Parathyroid adenoma (tissue), 2 donors: ENCODE measurements around the gene POU2F1.

Source experiments
- H2AFZ ChIP-seq: fragments of 300-600 bp; sonication (generic); one replicate; pipeline ENCODE4 v1.7.0; 2017; ENCODE audit warnings: antibody characterized with exemption, mild to moderate bottlenecking
- H3K27ac ChIP-seq: fragments of 300-600 bp; sonication (generic); one replicate; pipeline ENCODE4 v1.7.0; 2017
- H3K27me3 ChIP-seq: fragments of 300-600 bp; sonication (generic); one replicate; pipeline ENCODE4 v1.7.0; 2017; ENCODE audit warnings: low read length; ENCODE audit not compliant: control insufficient read depth, insufficient read depth
- H3K36me3 ChIP-seq: fragments of 300-600 bp; sonication (generic); one replicate; pipeline ENCODE4 v1.7.0; 2017; ENCODE audit warnings: low read length; ENCODE audit not compliant: control insufficient read depth, insufficient read depth
- H3K4me1 ChIP-seq: fragments of 300-600 bp; sonication (generic); one replicate; pipeline ENCODE4 v1.7.0; 2017; ENCODE audit warnings: control low read depth
- H3K4me2 ChIP-seq: fragments of 300-600 bp; sonication (generic); one replicate; pipeline ENCODE4 v1.7.0; 2017; ENCODE audit warnings: low read length
- H3K4me3 ChIP-seq: fragments of 300-600 bp; sonication (generic); one replicate; pipeline ENCODE4 v1.7.0; 2017; ENCODE audit warnings: low read depth, low read length
- H3K79me2 ChIP-seq: fragments of 300-600 bp; sonication (generic); one replicate; pipeline ENCODE4 v1.7.0; 2017; ENCODE audit warnings: control low read depth
- H3K9ac ChIP-seq: fragments of 300-600 bp; sonication (generic); one replicate; pipeline ENCODE4 v1.7.0; 2017; ENCODE audit warnings: mild to moderate bottlenecking
- H3K9me3 ChIP-seq: fragments of 300-600 bp; sonication (generic); one replicate; pipeline ENCODE4 v1.7.0; 2017; ENCODE audit warnings: low read length; ENCODE audit not compliant: control insufficient read depth
- TF ChIP-seq, protein P1 (sequence below): fragments of 300-600 bp; sonication (generic); IDR thresholded peaks from one replicate; pipeline ENCODE4 v1.7.0; 2017; ENCODE audit warnings: antibody characterized with exemption, mild to moderate bottlenecking
- donor health status: primary hyperparathyroidism.

POU2F1 gene

DNA sequence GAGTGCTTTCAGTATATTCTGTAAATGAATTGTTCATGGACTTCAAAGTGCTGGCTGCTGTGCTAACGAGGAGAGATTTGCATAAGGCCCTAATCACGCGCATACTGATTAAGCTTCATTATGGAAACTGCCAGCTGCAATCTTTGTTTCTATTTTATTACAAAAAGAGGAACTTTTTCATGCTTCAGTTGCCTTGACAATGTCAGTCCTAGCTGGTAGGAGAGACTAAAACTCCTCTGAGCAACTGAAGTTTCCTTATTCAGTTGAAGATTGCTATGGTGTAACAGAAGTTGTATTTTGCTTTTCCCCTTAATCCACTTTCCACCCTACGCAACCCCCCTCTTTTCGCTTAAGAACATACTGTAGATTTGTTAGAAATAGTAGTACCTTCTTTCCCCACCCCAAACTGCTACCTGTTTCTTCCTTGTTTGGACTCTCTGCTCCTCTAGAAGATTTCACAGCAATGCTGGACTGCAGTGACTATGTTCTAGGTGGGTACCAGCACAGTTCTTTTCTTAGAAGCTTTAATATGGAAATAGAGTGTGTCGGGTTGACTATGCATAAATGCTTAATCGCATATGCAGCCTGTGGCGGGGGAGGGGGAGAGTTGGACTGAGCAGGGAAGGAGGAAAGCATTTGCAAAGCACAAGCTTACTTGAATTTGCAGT is 108.3 kb downstream of the POU2F1 start:
- H3K4me3 ChIP-seq: no peak overlapping the region
- no peaks in the 10 kb centered on the region for H3K4me1 ChIP-seq
- TF ChIP-seq, protein P1, sequence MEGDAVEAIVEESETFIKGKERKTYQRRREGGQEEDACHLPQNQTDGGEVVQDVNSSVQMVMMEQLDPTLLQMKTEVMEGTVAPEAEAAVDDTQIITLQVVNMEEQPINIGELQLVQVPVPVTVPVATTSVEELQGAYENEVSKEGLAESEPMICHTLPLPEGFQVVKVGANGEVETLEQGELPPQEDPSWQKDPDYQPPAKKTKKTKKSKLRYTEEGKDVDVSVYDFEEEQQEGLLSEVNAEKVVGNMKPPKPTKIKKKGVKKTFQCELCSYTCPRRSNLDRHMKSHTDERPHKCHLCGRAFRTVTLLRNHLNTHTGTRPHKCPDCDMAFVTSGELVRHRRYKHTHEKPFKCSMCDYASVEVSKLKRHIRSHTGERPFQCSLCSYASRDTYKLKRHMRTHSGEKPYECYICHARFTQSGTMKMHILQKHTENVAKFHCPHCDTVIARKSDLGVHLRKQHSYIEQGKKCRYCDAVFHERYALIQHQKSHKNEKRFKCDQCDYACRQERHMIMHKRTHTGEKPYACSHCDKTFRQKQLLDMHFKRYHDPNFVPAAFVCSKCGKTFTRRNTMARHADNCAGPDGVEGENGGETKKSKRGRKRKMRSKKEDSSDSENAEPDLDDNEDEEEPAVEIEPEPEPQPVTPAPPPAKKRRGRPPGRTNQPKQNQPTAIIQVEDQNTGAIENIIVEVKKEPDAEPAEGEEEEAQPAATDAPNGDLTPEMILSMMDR: no peak
- H3K27ac ChIP-seq: no peak overlapping the region
- no peaks in the 10 kb centered on the region for H3K27me3 ChIP-seq
- H3K79me2 ChIP-seq: peaks cover 6% of the 10 kb centered on the region
- no peak overlapping the region for H3K9ac ChIP-seq
- no peaks in the 10 kb centered on the region for H3K9me3 ChIP-seq
- H3K4me2 ChIP-seq: no peak overlapping the region
- H2AFZ ChIP-seq: no peak overlapping the region
- H3K36me3 ChIP-seq: no peaks in the 10 kb centered on the region

DNA sequence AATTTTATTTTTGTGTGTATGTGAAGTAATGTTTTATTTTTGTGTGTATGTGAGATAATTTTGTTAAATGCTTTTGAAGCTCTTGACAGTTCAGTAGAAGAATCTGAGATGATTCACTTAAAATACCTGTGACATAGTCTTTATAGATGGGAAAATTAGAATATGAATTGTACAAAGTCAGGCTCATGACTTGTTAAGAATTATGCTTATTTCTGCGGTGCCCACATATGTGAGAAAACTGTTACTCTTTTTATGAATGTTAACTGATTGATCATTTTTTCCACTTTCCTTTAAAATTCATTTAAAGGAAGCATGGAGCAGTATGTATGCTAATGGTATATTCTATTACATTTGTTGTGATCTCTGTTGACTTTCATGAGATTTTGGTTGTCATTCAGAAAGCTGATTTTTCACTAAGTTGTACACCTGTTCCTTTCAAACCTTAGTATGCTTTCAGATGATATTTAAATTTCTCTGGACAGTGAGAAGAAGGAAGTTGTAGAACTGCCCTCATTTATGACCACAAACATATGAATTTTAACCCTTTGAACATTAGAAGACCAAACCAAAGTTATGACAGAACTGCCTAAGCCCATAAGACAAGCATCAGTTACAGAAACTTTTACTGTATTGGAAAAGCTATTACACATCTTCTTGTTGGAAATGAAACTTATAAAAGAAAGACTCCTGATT is 110.1 kb downstream of the POU2F1 start:
- TF ChIP-seq, protein P1: no peak
- Histone ChIP-seq H3K4me2 (no peak overlapping the region), H3K79me2 (peaks cover 3% of the 10 kb centered on the region), H3K27me3 (no peaks in the 10 kb centered on the region), H3K27ac (no peak overlapping the region), H3K4me1 (no peaks in the 10 kb centered on the region), H3K9me3 (no peaks in the 10 kb centered on the region), H3K4me3 (no peak overlapping the region), H3K36me3 (no peaks in the 10 kb centered on the region), H3K9ac (no peak overlapping the region), H2AFZ (no peak overlapping the region)

DNA sequence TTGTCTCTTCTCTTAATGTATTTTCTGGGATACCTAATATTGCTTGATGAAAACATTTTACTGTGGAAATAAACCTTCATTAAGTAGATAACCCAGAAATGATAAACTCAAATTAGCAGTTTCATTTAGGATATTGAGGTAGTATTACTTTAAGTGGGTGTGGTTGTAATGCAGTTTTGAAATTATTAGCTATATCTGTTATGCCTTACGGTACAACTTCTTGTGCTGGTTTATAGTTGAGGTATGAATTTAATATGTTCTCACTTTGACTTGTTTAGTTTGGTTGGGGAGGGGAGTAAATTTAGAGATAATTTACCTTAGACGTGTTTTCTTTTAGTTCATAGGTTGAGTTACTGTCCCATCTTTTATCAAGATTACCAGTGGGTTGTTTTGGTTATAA is 111.0 kb downstream of the POU2F1 start:
- TF ChIP-seq, protein P1: no peak
- H3K4me1 ChIP-seq: no peaks in the 10 kb centered on the region

DNA sequence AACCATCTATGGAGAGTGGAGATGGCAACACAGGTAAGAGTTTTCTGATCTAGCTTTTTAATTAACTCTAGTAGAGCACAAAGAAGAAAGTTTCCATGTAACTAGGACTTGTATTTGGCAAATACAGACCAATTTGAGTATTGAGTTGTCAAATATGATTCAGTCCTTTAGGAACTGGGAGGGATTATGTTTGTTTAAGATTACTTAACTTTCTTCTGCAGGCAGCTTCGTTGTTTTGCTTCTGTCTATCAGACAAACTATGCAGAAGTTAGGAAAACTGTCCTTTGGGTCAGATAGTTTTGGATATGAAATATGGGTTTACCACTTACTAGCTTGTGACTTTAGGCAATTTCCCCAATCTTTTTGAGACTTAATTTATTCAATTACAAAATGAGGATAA is 111.8 kb downstream of the POU2F1 start:
- Histone ChIP-seq H3K4me1 (no peaks in the 10 kb centered on the region), H3K4me2 (no peak overlapping the region), H3K79me2 (no peaks in the 10 kb centered on the region), H2AFZ (no peak overlapping the region), H3K9me3 (no peaks in the 10 kb centered on the region), H3K36me3 (no peaks in the 10 kb centered on the region), H3K4me3 (no peak overlapping the region), H3K9ac (no peak overlapping the region), H3K27me3 (no peaks in the 10 kb centered on the region), H3K27ac (no peak overlapping the region)
- TF ChIP-seq, protein P1: no peak

More for the DNA sequence above, 111.0 kb downstream of the POU2F1 start:
- no peaks in the 10 kb centered on the region for H3K9me3 ChIP-seq
- H3K4me2 ChIP-seq: no peak overlapping the region
- no peak overlapping the region for H2AFZ ChIP-seq
- H3K27me3 ChIP-seq: no peaks in the 10 kb centered on the region
- H3K4me3 ChIP-seq: no peak overlapping the region
- H3K36me3 ChIP-seq: no peaks in the 10 kb centered on the region
- no peaks in the 10 kb centered on the region for H3K79me2 ChIP-seq
- H3K27ac ChIP-seq: no peak overlapping the region
- no peak overlapping the region for H3K9ac ChIP-seq
